GM19023 (cell line): ENCODE data around the gene RNF113B.

Source experiments
- ATAC-seq: cut with Tn5 transposase; IDR thresholded peaks from one replicate; pipeline ENCODE4 v1.9.1; 2021; ENCODE audit warnings: mild to moderate bottlenecking, moderate library complexity; ENCODE audit not compliant: unreplicated experiment

The RNF113B gene

GRCh38 chr13:98142380-98143156 is 34.5 kb downstream of the RNF113B start, which contains the start of gene FARP1:
FARP1 (plus strand) TSS chr13:98143094; CDS start chr13:98213243, 70,149 bp downstream.
- ATAC-seq, result peak; percentile 76

GRCh38 chr13:98141509-98142379 is 35.3 kb downstream of the RNF113B start:
- no peak for ATAC-seq

- ATAC-seq, result no peak
Observed at GRCh38 chr13:98141091-98141490, 36.0 kb downstream of the RNF113B start.

GRCh38 chr13:98134901-98135300 is 42.2 kb downstream of the RNF113B start:
- no peak for ATAC-seq

- peak; percentile 93 for ATAC-seq
Observed at GRCh38 chr13:98133946-98134345, 43.1 kb downstream of the RNF113B start.

- ATAC-seq, result no peak
Observed at GRCh38 chr13:98129059-98129746, 47.9 kb downstream of the RNF113B start.
